Measurements from ENCODE around the gene SEMA7A.
"Not testable (repeated sequence)": the region's sequence is repeated elsewhere in the genome, so short reads cannot be mapped to it uniquely, and the experiment has no call there.

SEMA7A gene

GRCh38 chr15:74398183-74398582 is 35.6 kb downstream of the SEMA7A start:
- DNase-seq, result no peak

- DNase-seq, result no peak
Observed at GRCh38 chr15:74397239-74398068, 36.3 kb downstream of the SEMA7A start.

GRCh38 chr15:74396445-74397238 is 37.1 kb downstream of the SEMA7A start:
- DNase-seq, result peak; percentile 77

- DNase-seq, result no peak
Observed at GRCh38 chr15:74396146-74396438, 37.7 kb downstream of the SEMA7A start.

GRCh38 chr15:74395319-74396145 is 38.2 kb downstream of the SEMA7A start:
- DNase-seq, result no peak

- DNase-seq, result no peak
Observed at GRCh38 chr15:74394090-74394846, 39.5 kb downstream of the SEMA7A start.

GRCh38 chr15:74393423-74393822 is 40.3 kb downstream of the SEMA7A start:
- DNase-seq, result no peak

- no peak for DNase-seq
Observed at GRCh38 chr15:74392902-74393301, 40.9 kb downstream of the SEMA7A start.

GRCh38 chr15:74392451-74392830 is 41.3 kb downstream of the SEMA7A start:
- peak; percentile 70 for DNase-seq

GRCh38 chr15:74391582-74392450 is 41.9 kb downstream of the SEMA7A start:
- no peak for DNase-seq

- DNase-seq, result no peak
Observed at GRCh38 chr15:74390647-74391288, 43.0 kb downstream of the SEMA7A start.

- DNase-seq, result not testable (repeated sequence)
Observed at GRCh38 chr15:74390049-74390646, 43.6 kb downstream of the SEMA7A start.

- DNase-seq, result no peak
Observed at GRCh38 chr15:74389241-74390048, 44.3 kb downstream of the SEMA7A start.

GRCh38 chr15:74388363-74388951 is 45.3 kb downstream of the SEMA7A start:
- no peak for DNase-seq

- no peak for DNase-seq
Observed at GRCh38 chr15:74387621-74388362, 46.0 kb downstream of the SEMA7A start.

- DNase-seq, result no peak
Observed at GRCh38 chr15:74387141-74387541, 46.6 kb downstream of the SEMA7A start.

GRCh38 chr15:74386496-74387140 is 47.1 kb downstream of the SEMA7A start:
- no peak for DNase-seq

- DNase-seq, result no peak
Observed at GRCh38 chr15:74385733-74386132, 48.0 kb downstream of the SEMA7A start.
